Kidney capillary endothelial cell (primary cell): ENCODE data around the gene UBE2E3.
"Not testable (repeated sequence)": the region's sequence is repeated elsewhere in the genome, so short reads cannot be mapped to it uniquely, and the experiment has no call there.

ENCODE experiments used
- DNase-seq: peaks from one replicate; pipeline ENCODE4 v3.0.0-alpha.2; 2018; ENCODE audit warnings: low spot score

UBE2E3 gene

GRCh38 chr2:181076658-181077057, 96.3 kb downstream of the UBE2E3 start:
- DNase-seq, result no peak

GRCh38 chr2:181077128-181077709, 96.8 kb downstream of the UBE2E3 start:
- peak; percentile 59 for DNase-seq

GRCh38 chr2:181083140-181083539, 102.7 kb downstream of the UBE2E3 start:
- no peak for DNase-seq

GRCh38 chr2:181085734-181086133, 105.3 kb downstream of the UBE2E3 start:
- DNase-seq, result no peak

GRCh38 chr2:181091920-181092319, 111.5 kb downstream of the UBE2E3 start:
- not testable (repeated sequence) for DNase-seq

- DNase-seq, result no peak
These were observed 115.1 kb downstream of the UBE2E3 start for GRCh38 chr2:181095486-181095885.

GRCh38 chr2:181103659-181104058, 123.3 kb downstream of the UBE2E3 start:
- no peak for DNase-seq

- peak; percentile 17 for DNase-seq
These were observed 124.2 kb downstream of the UBE2E3 start for GRCh38 chr2:181104512-181105115.

- DNase-seq, result no peak
These were observed 125.2 kb downstream of the UBE2E3 start for GRCh38 chr2:181105562-181105961.

GRCh38 chr2:181106229-181106628, 125.8 kb downstream of the UBE2E3 start:
- no peak for DNase-seq

- peak; percentile 81 for DNase-seq
These were observed 126.6 kb downstream of the UBE2E3 start for GRCh38 chr2:181106789-181107627.

- DNase-seq, result no peak
These were observed 127.2 kb downstream of the UBE2E3 start for GRCh38 chr2:181107628-181107945.

- DNase-seq, result no peak
These were observed 130.7 kb downstream of the UBE2E3 start for GRCh38 chr2:181111059-181111458.

- no peak for DNase-seq
These were observed 132.5 kb downstream of the UBE2E3 start for GRCh38 chr2:181112916-181113315.
